ENCODE data around the gene PRM1.

PRM1 gene

GRCh38 chr16:11270602-11271162 is 10.4 kb downstream of the PRM1 start:
- DNase-seq = no peak

- DNase-seq = no peak
Observed at GRCh38 chr16:11268921-11269375, 12.2 kb downstream of the PRM1 start, which contains the start of gene TNP2. Gene TNP2, minus strand, starts transcription at chr16:11269325. Its CDS starts 63 bp downstream, at chr16:11269262.

DNA sequence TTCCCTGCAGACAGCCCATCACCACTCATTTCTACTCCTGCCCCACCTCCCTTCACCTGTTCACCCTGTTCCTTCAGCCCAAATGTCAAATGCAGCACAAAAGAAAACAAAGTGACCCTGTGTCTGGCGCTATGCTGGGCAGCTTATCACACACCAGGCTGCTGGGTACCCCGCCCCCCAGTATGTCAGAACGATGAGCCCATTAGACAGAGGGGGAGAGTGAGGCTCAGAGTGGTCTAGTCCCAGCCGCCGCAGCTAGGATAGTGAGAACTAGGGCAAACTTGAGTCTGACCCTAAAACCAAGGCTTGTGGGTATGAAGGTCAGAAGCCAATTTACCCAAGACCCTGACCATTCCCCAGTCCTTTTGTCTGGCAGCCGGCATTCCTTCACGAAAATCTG is 16.0 kb downstream of the PRM1 start:
- DNase-seq = no peak

DNA sequence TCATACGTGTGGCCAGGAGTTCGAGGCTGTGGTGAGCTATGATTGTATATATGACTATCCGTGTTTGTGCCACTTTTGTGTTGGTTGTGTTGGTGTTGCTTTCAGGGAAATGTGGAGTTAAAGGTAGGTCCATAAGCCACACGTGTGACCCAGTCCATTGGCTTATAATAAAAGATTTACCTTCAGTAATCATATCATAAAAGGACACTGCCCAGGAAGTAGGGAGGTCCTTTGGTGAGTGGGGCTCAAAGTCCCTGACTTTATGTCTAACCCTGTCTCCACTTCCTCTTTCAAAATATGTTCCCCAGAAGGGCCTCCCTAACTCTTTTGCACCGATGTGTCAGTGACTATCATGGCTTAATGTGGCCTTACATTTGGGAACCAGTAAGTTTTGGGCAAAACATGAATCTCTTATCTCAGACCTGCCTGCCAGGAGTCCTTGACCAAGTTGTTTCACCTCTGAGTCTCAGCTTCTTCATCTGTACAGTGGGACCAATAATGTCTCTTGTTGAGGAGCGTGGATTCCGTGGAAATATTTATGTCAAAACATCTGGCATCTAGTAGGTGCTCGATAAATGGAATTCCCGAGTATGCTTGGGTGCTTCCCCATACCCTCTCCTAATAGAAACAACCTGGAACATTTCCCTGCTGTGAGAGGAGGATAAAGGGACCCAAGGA is 16.8 kb downstream of the PRM1 start:
- DNase-seq = no peak

DNA sequence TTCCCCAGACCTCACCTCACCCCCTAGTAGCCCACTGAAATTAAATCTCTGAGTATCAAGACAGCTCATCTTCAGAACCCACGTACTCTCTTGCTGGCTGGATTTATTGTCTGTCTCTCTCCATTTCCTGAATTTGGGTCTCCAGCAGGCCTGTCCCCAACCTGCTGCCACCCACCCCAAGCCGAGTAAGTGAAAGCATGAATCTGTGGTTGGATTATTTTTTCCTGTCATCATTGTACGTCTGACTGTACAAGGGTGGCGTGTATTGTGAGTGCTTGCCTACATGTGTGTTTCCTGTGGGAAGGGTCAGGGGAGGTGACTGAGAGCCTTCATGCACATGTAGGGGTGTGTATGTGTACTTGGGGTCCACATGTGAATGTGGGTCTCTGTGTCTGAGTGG is 17.4 kb downstream of the PRM1 start:
- DNase-seq = no peak

- no peak for DNase-seq
Observed at GRCh38 chr16:11262915-11263314, 18.2 kb downstream of the PRM1 start.

GRCh38 chr16:11260596-11260966 is 20.5 kb downstream of the PRM1 start:
- DNase-seq = no peak

DNA sequence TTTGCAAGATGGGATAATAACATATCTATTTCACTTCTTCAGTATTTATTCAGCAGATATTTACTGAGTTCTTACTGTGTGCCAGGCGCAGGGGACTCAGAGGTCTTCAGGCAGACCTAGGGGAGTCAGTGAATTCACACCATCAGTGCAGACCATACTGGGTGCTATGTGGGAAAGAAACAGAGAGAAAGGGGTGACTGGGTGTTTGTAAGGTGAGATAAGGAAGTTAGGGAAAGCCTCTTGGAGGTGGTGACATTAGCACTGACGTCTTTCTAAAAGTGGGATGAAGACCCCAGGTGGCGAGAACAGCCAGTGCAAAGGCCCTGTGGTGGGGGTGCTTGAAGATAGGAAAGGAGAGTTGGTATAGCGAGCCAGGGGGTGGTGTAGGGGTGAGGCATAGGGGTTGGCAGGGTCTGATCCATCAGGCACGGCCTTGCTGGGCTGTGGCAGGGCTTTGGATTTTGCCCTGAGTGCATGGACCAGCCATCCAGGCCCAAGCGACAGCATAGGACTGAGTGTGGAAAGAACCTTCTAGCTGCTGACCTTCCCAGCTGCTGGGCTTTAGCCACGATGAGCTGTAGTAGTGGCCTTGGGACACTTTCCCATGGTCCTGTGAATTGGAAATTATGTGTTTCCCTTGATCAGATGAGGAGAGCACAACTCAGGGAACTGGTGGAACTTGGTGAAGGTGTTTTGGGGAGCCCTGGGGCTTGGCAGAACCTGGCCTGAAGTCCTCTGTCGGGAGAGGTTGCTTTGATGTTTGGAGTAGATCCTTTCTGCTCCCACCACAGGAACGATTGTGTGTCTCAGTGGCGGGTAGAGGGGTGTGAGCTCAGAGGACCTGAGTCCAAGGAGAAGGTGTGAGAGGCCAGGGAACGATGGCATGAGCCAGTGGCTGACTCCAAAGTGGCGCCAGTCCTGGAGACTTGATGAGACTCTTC is 21.2 kb downstream of the PRM1 start:
- DNase-seq = no peak

- DNase-seq = no peak
Observed at GRCh38 chr16:11258553-11259492, 22.3 kb downstream of the PRM1 start.

DNA sequence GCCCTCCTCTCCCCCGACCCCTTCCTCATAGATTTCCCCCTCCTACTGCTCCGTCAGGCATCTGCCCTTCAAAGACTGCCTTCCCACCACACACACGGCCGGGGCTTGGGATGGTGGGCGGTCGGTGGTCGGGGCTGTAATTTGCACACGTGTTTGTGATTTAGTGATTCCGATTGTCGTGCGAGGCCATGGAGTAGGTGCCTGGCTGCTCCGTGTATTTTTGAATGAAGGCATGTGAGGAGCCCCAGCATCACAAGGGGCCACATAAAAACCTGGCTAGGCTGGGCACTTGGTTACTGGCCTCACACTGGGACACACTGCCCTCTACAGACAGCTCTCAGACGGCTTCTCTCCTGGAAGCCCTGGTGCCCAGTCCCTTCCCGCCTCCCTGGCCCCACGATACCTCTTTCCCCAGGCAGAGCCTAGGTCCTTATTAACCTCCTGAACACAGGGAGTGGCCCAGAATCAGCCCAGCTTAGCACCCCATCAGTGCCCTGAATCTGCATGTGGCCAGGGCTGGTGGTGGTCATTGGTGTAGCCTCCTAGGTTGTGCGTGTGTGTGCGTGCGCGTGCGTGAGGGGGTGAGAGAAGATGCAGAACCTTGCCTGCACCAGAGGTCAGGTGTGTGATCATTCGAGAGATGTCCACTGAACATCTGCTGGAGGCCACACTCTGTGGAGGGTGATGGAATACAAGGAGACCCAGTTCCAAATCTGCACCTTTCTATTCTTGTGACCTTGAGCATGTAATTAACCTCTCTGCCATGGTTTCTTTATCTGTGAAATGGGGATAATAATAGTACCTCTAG is 23.8 kb downstream of the PRM1 start:
- DNase-seq = peak; percentile 56

DNA sequence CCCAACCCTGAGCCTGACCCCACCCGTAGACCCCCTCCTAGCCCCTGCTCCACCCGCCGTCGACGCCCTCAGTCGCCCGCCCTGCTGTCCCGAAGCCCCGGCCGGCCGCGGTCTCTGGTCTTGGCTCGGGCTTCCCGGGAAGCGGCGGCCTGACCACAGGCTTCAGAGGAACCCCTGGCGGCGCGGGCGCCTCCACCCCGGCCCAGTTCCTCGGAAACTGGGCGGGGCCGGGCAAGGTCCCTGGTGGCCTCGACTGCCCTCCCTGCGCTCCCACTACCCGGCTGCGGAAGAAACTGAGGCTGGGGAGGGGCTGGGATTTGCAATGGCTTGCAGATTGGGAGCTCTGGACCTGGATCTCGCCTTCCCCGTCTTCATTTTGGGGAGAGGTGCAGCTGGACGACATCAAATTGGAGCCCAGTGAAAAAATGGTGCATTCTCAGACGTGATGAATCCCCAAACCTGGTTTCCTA is 24.4 kb downstream of the PRM1 start:
- no peak for DNase-seq

GRCh38 chr16:11255737-11256660 is 25.1 kb downstream of the PRM1 start, which contains the start of gene SOCS1:
Gene SOCS1, minus strand, starts transcription at chr16:11256204. Its CDS starts 726 bp downstream, at chr16:11255478.
- peak; percentile 43 for DNase-seq

GRCh38 chr16:11254913-11255736 is 26.0 kb downstream of the PRM1 start:
- peak; percentile 36 for DNase-seq

DNA sequence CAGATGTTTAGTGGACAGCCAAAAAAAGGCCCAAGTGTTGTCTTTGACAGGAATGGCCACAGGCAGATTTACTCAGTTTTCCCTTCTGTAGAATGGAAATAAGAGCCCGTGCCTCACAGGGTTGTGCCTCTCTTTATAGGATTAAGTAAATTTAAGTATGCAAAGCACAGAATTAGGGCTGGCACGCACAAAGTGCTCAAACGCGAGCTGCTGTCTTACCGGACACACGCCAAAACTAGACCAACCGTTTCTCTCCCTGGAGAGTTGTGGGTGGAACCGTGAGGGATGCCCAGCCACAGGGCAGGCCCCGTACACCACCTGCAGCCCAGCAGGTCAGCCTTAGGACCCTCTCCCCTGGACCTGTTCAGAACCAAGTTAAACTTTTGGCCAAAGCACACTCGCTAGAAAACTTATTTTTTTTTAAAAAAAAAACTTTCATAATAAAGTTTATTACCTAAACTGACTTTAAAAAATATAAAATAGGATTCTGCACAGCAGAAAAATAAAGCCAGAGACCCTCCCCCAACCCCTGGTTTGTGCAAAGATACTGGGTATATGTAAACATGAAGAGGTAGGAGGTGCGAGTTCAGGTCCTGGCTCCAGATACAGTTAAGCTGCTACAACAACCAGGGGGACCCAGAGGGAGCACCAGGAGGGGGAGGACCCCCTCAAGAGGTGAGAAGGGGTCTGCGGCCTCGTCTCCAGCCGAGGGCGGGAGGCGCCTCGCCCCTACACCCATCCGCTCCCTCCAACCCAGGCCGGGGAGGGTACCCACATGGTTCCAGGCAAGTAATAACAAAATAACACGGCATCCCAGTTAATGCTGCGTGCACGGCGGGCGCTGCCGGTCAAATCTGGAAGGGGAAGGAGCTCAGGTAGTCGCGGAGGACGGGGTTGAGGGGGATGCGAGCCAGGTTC is 26.9 kb downstream of the PRM1 start:
- no peak for DNase-seq

GRCh38 chr16:11253009-11253994 is 27.8 kb downstream of the PRM1 start:
- DNase-seq = no peak

GRCh38 chr16:11252482-11252931 is 28.6 kb downstream of the PRM1 start:
- DNase-seq = no peak
